ENCODE measurements around the gene EXOC4.

- no peak for TF ChIP-seq POLR2AphosphoS5 (IDR thresholded peaks at IDR 0.05)
- TF ChIP-seq CTCF (IDR thresholded peaks at IDR 0.05), result no peak
Observed at GRCh38 chr7:133428326-133428725, 175.4 kb downstream of the EXOC4 start.

Data from sigmoid colon (tissue), 4 donors.